Brain microvascular endothelial cell (primary cell): ENCODE results near the gene TSPYL4.
A peak's percentile ranks its signal among the peaks of the same experiment; 100 is the strongest.
"Not testable (repeated sequence)": the region's sequence is repeated elsewhere in the genome, so short reads cannot be mapped to it uniquely, and the experiment has no call there.

Experiments used
- DNase-seq: peaks from one replicate; pipeline ENCODE4 v3.0.0-alpha.2; 2020
- H3K27ac ChIP-seq: fragments of 250-450 bp; sonication (Bioruptor Pico); 2 replicates; pipeline ENCODE4 v1.5.1; 2020; ENCODE audit warnings: mild to moderate bottlenecking, moderate library complexity
- H3K27me3 ChIP-seq: fragments of 250-450 bp; sonication (Bioruptor Pico); replicated peaks from 2 replicates; pipeline ENCODE4 v1.5.1; 2020; ENCODE audit warnings: mild to moderate bottlenecking
- H3K36me3 ChIP-seq: fragments of 250-450 bp; sonication (Bioruptor Pico); replicated peaks from 2 replicates; pipeline ENCODE4 v1.5.1; 2020; ENCODE audit warnings: mild to moderate bottlenecking
- H3K4me3 ChIP-seq: 2 replicates; pipeline ENCODE4 v1.5.1; 2011; ENCODE audit warnings: low read depth, mild to moderate bottlenecking, control low read depth, low read length, moderate library complexity
- in situ Hi-C: cut with HindIII; loops from 2 replicates; pipeline ENCODE4 v1.10.0; 2017; ENCODE audit warnings: low sequenced_read_pairs, low pct_ligation_motif_present
- TF ChIP-seq, protein P1 (sequence below): IDR thresholded peaks from 2 replicates; pipeline ENCODE4 v1.5.1; 2011; ENCODE audit warnings: low read depth, mild to moderate bottlenecking, moderate library complexity, low read length, control low read depth, inconsistent platforms; ENCODE audit errors: missing control alignments

TSPYL4 gene

DNA sequence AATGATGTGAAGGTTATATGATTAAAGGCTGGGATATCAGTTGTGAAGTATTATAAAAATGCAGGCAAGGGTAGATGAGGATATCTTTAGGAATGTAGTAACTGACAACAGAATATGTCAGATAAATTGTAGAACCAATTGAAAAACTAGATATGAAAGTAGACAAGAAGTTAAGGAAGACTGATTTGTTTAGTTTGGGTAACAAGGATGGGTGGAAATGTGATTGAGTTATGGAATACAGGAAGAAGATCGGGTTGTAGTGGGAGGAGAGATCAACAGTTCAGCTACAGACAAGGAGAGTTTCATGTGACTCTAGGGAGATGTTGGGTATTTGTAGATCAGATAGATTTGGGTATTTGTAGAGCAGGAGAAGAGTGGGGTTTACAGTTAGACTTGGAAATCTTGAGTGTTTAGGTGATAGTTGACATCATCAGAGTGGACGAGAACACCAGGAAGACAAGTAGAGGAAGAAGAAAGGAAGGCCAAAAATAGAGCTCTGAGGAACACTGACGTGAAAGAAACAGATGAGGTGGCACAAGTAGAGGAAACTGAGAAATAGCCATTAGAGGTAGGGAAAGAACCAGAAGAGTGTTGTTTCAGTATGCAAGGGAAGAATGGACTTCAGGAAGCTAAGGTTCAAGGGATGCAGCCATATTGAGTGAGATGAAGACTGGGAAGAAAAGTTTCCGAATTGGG is 38.0 kb upstream of the TSPYL4 start:
- in situ Hi-C loops, result no loop called here
- no peak overlapping the region for H3K4me3 ChIP-seq
- TF ChIP-seq, protein P1, sequence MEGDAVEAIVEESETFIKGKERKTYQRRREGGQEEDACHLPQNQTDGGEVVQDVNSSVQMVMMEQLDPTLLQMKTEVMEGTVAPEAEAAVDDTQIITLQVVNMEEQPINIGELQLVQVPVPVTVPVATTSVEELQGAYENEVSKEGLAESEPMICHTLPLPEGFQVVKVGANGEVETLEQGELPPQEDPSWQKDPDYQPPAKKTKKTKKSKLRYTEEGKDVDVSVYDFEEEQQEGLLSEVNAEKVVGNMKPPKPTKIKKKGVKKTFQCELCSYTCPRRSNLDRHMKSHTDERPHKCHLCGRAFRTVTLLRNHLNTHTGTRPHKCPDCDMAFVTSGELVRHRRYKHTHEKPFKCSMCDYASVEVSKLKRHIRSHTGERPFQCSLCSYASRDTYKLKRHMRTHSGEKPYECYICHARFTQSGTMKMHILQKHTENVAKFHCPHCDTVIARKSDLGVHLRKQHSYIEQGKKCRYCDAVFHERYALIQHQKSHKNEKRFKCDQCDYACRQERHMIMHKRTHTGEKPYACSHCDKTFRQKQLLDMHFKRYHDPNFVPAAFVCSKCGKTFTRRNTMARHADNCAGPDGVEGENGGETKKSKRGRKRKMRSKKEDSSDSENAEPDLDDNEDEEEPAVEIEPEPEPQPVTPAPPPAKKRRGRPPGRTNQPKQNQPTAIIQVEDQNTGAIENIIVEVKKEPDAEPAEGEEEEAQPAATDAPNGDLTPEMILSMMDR, result no peak
- no peak for DNase-seq
- no peaks in the 10 kb centered on the region for H3K36me3 ChIP-seq
- no peaks in the 10 kb centered on the region for H3K27me3 ChIP-seq
- no peak overlapping the region for H3K27ac ChIP-seq

DNA sequence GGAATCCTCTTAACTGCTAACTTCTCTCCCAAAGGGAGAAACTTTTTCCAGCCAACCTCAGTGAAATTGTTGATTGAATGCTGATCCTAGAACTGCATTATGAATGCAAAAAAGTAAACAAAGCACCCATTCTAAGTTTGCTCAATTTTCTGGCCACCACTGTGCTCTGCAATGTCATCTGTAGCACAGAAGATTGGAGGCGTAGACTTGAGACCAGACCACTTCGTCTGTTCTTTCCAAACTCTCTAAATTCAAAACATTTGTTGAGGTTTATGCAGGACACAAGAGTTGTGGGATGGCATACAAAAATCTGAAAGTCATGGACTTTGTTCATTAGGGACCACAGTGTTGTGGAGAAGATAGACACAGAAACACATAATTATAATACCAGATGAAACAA is 36.9 kb upstream of the TSPYL4 start:
- no peak for DNase-seq
- H3K27me3 ChIP-seq, result no peaks in the 10 kb centered on the region
- H3K36me3 ChIP-seq, result no peaks in the 10 kb centered on the region
- no peak overlapping the region for H3K27ac ChIP-seq
- TF ChIP-seq, protein P1, result no peak
- H3K4me3 ChIP-seq, result no peak overlapping the region
- in situ Hi-C loops, result no loop called here

DNA sequence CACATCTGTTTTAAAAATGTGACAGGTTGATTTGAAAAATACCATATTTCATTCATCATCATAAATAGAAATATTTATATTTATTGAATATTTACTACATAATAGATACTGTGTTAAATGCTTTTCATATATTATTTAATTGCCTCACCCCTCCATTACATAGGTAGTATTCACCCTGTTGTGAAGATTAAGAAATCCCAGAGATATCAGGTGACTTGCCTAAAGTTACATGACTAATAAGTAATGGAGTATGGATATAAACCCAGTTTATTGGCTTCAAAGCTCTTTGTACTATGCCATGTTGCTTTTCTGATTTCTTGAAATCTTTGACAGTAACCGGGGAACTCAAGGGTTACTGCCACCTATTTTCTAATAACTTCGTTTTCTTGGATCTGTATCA is 36.0 kb upstream of the TSPYL4 start:
- Histone ChIP-seq H3K27ac (no peak overlapping the region), H3K4me3 (no peak overlapping the region), H3K36me3 (no peaks in the 10 kb centered on the region), H3K27me3 (no peaks in the 10 kb centered on the region)
- in situ Hi-C loops, result no loop called here
- no peak for DNase-seq
- TF ChIP-seq, protein P1, result no peak

DNA sequence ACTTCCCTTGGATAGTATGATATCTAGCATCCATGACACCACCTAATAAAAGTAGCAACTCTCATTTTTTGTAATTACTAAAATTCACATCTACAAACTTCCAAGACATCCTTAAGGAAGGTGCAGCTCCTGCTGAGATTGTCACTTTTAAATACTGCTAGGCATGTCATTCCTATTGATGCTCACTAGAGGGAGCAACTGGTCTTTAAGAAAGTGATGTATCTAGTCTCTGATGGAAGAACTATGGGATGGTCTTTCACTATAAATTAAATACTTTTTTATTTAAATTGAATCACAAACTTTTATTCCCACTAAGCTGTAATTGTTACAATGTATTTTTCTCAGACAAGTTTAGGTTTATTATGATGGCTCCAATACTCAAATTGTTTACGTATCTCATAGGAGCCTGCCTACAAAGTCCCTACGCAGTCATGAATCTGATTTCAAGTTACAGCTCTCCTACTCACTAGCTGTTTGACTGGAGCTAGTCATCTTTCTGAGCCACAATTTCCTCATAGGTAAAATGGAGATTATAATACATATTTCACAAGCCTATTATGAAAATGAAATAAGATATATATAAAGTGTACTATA is 33.9 kb upstream of the TSPYL4 start:
- Histone ChIP-seq H3K4me3 (no peak overlapping the region), H3K27me3 (no peaks in the 10 kb centered on the region), H3K27ac (no peak overlapping the region), H3K36me3 (no peaks in the 10 kb centered on the region)
- DNase-seq, result no peak
- in situ Hi-C loops, result no loop called here
- TF ChIP-seq, protein P1, result peak; percentile 70

DNA sequence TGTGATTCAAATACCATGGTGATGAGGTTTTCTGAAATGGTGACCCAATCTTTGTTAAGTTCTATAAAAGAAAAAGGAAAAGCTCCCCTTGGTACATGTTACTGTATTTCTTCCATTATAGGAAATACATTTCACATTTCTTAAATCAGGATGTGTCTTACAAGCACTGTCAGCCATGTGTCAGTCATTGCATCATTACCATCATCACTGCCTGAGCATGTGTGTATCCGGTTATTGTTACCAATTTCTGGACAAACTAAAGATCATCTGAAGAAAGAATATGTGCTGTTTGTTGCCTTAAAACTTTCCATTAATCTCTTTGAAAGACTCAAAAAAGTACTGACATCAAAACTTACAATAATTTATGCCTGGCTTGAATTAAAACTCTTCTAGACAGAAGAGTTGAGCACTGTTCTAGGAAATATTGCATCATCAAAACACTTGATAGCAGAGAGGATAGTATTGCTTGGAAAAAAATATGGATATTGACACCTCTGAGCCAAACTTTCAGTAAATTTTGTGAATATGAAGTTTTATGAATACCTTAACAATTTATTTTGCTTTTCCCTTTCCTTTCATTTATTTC is 33.0 kb upstream of the TSPYL4 start:
- TF ChIP-seq, protein P1, result no peak
- Histone ChIP-seq H3K27ac (no peak overlapping the region), H3K27me3 (no peaks in the 10 kb centered on the region), H3K36me3 (no peaks in the 10 kb centered on the region), H3K4me3 (no peak overlapping the region)
- in situ Hi-C loops, result no loop called here
- no peak for DNase-seq

DNA sequence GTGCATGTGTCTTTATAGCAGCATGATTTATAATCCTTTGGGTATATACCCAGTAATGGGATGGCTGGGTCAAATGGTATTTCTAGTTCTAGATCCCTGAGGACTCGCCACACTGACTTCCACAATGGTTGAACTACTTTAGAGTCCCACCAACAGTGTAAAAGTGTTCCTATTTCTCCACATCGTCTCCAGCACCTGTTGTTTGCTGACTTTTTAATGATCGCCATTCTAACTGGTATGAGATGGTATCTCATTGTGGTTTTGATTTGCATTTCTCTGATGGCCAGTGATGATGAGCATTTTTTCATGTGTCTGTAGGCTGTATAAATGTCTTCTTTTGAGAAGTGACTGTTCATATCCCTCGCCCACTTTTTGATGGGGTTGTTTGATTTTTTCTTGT is 31.1 kb upstream of the TSPYL4 start:
- H3K27me3 ChIP-seq, in situ Hi-C loops, H3K27ac ChIP-seq, H3K4me3 ChIP-seq, H3K36me3 ChIP-seq, DNase-seq: not testable (repeated sequence)
